ENCODE results near the gene CPA4.

DNA sequence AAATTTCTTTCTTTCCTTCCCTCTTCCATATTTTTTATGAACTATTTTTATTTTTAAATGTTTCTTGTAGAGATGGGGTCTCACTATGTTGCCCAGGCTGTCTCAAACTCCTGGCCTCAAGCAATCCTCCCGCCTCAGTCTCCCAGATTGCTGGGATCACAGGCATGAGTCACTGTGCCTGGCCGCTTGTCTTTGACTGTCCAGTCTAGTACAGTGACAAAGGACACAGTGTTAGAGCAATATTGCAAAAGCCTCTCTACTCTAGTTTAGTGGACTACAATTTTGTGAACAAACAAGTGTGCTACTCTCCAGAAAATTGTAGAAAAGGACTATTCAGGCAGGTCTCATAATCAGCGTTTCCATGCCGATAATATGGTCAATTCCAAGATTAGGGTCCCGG, 11.0 kb downstream of the CPA4 start:
- TF ChIP-seq POLR2A (IDR thresholded peaks at IDR 0.05) (no peak), CTCF (IDR thresholded peaks at IDR 0.05) (no peak)
